ENCODE results near the gene CFAP299.

Gene CFAP299

DNA sequence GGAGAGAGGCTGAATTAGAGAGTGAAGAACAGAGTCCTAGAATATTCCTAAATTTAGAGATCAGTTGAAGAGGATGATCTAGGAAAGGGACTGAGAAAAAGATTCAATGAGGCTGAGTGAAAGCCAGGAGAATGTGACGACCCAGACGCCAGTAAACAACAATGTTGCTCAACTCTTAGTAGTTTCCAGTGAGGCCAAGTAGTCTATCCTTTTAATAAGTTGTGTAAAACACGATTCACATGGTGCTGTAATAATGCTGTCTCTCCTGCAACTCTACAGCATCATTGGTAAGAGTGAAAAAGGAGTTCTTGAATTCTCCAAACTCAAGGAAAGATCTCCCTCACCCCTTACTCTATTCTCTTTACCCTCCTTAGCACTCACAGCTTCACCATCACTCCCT, 140.3 kb downstream of the CFAP299 start:
- peak overlapping the region; percentile 16 for H3K27ac ChIP-seq (ENCODE audit: low read depth, low read length, poor library complexity, severe bottlenecking)
- H2AFZ ChIP-seq (ENCODE audit: low read length), result no peak overlapping the region
- H3K9ac ChIP-seq (ENCODE audit: low read length), result no peak overlapping the region
- no peaks in the 10 kb centered on the region for H4K20me1 ChIP-seq (ENCODE audit: insufficient read depth, low read length)
- no peaks in the 10 kb centered on the region for H3F3A ChIP-seq (ENCODE audit: insufficient read depth, low read length)
- H3K27me3 ChIP-seq (ENCODE audit: insufficient read depth, low read length), result no peaks in the 10 kb centered on the region
- TF ChIP-seq EZH2 (IDR thresholded peaks at IDR 0.05; ENCODE audit: borderline replicate concordance, low read length), result no peak
- TF ChIP-seq, protein P1, sequence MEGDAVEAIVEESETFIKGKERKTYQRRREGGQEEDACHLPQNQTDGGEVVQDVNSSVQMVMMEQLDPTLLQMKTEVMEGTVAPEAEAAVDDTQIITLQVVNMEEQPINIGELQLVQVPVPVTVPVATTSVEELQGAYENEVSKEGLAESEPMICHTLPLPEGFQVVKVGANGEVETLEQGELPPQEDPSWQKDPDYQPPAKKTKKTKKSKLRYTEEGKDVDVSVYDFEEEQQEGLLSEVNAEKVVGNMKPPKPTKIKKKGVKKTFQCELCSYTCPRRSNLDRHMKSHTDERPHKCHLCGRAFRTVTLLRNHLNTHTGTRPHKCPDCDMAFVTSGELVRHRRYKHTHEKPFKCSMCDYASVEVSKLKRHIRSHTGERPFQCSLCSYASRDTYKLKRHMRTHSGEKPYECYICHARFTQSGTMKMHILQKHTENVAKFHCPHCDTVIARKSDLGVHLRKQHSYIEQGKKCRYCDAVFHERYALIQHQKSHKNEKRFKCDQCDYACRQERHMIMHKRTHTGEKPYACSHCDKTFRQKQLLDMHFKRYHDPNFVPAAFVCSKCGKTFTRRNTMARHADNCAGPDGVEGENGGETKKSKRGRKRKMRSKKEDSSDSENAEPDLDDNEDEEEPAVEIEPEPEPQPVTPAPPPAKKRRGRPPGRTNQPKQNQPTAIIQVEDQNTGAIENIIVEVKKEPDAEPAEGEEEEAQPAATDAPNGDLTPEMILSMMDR (IDR thresholded peaks at IDR 0.05; ENCODE audit: low read length), result no peak
- no peak overlapping the region for H3K4me2 ChIP-seq (ENCODE audit: low read length)
- H3K9me2 ChIP-seq (ENCODE audit: low read depth, low read length), result no peaks in the 10 kb centered on the region
- no peaks in the 10 kb centered on the region for H3K36me3 ChIP-seq (ENCODE audit: insufficient read depth, low read length)
- H3K79me2 ChIP-seq (ENCODE audit: insufficient read depth, low read length), result no peaks in the 10 kb centered on the region
- peaks cover 23% of the 10 kb centered on the region for H3K4me1 ChIP-seq (ENCODE audit: insufficient read depth, low read length, severe bottlenecking)
- no peaks in the 10 kb centered on the region for H3K9me3 ChIP-seq (ENCODE audit: low read length)
- H3K4me3 ChIP-seq (ENCODE audit: low read depth, low read length, poor library complexity, severe bottlenecking), result no peak overlapping the region

DNA sequence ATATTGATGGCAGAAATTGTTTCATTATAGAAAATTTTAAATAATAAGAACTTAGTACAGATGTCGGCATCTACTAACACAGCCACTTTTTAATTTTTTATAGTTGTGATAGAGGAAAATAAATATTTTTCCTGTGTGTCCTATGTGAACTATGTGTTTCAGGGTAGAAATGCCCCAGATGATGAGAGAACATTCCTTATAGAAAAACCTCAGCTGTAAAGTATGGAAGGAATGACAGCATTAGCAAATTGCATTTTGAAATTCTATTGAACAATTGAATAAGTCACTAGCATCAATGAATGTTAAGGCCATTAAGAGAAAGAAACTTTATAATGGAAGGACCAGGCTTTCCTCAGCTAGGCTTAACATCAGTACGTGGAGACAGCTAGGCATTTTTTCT, 149.2 kb downstream of the CFAP299 start:
- Histone ChIP-seq H3F3A (ENCODE audit: insufficient read depth, low read length) (no peaks in the 10 kb centered on the region), H3K27ac (ENCODE audit: low read depth, low read length, poor library complexity, severe bottlenecking) (no peak overlapping the region), H3K36me3 (ENCODE audit: insufficient read depth, low read length) (no peaks in the 10 kb centered on the region), H3K79me2 (ENCODE audit: insufficient read depth, low read length) (no peaks in the 10 kb centered on the region), H3K4me2 (ENCODE audit: low read length) (no peak overlapping the region), H3K4me3 (ENCODE audit: low read depth, low read length, poor library complexity, severe bottlenecking) (no peak overlapping the region), H2AFZ (ENCODE audit: low read length) (no peak overlapping the region), H3K9ac (ENCODE audit: low read length) (no peak overlapping the region), H3K9me3 (ENCODE audit: low read length) (no peaks in the 10 kb centered on the region), H3K27me3 (ENCODE audit: insufficient read depth, low read length) (no peaks in the 10 kb centered on the region), H3K4me1 (ENCODE audit: insufficient read depth, low read length, severe bottlenecking) (peaks cover 75% of the 10 kb centered on the region), H4K20me1 (ENCODE audit: insufficient read depth, low read length) (no peaks in the 10 kb centered on the region), H3K9me2 (ENCODE audit: low read depth, low read length) (no peaks in the 10 kb centered on the region)
- no peak for TF ChIP-seq EZH2 (IDR thresholded peaks at IDR 0.05; ENCODE audit: borderline replicate concordance, low read length)
- TF ChIP-seq, protein P1 (IDR thresholded peaks at IDR 0.05; ENCODE audit: low read length), result no peak

DNA sequence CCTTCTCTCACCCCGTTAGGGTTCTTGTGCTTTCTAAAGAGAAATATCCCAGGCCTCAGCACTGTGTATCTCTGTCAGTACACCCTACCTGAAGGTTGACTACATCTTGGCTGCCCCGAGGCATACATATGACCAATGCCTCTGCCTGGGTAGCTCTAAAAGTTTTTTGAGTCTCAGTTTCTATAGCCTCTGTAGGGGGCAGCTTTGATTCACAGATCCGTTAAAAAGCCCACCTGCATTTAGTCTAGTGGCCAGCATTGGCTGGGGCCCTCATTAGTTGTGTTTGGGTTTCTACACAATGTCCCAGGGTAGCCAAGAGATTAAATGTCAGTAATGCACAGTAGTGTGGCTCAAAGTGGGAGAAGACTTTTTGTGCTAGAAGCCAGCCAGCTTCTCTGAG, 151.1 kb downstream of the CFAP299 start:
- TF ChIP-seq, protein P1 (IDR thresholded peaks at IDR 0.05; ENCODE audit: low read length), result peak; percentile 80
- no peak for TF ChIP-seq EZH2 (IDR thresholded peaks at IDR 0.05; ENCODE audit: borderline replicate concordance, low read length)
- H3K9me3 ChIP-seq (ENCODE audit: low read length), result no peaks in the 10 kb centered on the region
- H3K4me2 ChIP-seq (ENCODE audit: low read length), result peak overlapping the region; percentile 7; the same call in 1 of the 2 replicates
- no peaks in the 10 kb centered on the region for H3K36me3 ChIP-seq (ENCODE audit: insufficient read depth, low read length)
- no peaks in the 10 kb centered on the region for H3K9me2 ChIP-seq (ENCODE audit: low read depth, low read length)
- no peak overlapping the region for H3K4me3 ChIP-seq (ENCODE audit: low read depth, low read length, poor library complexity, severe bottlenecking)
- H3K4me1 ChIP-seq (ENCODE audit: insufficient read depth, low read length, severe bottlenecking), result peaks cover 87% of the 10 kb centered on the region
- peak overlapping the region; percentile 63 for H3K9ac ChIP-seq (ENCODE audit: low read length)
- peak overlapping the region; percentile 93 for H3K27ac ChIP-seq (ENCODE audit: low read depth, low read length, poor library complexity, severe bottlenecking)
- no peaks in the 10 kb centered on the region for H3K27me3 ChIP-seq (ENCODE audit: insufficient read depth, low read length)
- no peaks in the 10 kb centered on the region for H3K79me2 ChIP-seq (ENCODE audit: insufficient read depth, low read length)
- H2AFZ ChIP-seq (ENCODE audit: low read length), result 0 out of 2 replicates have a peak overlapping the region, but pooled peaks have one; percentile 5
- H4K20me1 ChIP-seq (ENCODE audit: insufficient read depth, low read length), result no peaks in the 10 kb centered on the region
- H3F3A ChIP-seq (ENCODE audit: insufficient read depth, low read length), result no peaks in the 10 kb centered on the region
